ENCODE results near the gene MAPT. TPM values are rescaled to one million over a fixed set of nuclear protein-coding genes. Genes with fewer than 3 reads are reported as not detected.

The MAPT gene
- total RNA-seq, 2 experiments from 2014 or later = 1.3 to 1.4 TPM

DNA sequence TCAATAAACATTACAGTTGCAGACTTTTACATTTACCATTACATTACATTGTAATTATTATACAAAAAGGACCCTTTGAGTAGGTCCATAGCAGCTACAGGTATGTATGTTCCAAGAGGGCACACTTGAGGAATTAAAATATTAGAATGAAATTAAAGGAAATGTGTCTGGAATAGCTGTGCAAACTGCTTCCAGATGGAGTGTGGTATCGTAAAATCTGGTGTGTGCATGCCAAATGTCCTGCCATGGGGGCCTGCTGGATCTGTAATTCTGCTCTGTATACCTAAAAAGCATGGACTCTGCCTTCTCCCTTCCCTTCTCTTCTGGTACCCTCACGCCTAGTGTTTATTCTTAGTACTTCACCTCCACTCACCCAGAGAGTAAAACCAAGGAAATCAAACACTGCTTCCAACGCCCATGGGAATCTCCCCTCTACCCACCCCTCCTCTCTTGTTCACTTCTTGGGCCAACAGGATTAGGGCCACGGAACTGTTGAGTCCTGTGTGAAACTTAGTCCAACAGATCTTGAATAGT is 143.4 kb downstream of the MAPT start:
- no peak for TF ChIP-seq CTCF (IDR thresholded peaks at IDR 0.05)
- ChIA-PET POLR2A (interaction anchor here (1.1 kb wide), 1 partner anchor 118 kb away, joined by 3 read pairs; no protein-coding TSS in a partner anchor), CTCF (interaction anchor here (0.7 to 3.5 kb wide), 4 partner anchors 13 to 175 kb away, joined by 3 to 20 read pairs (median 6); partner anchors contain the start of gene KANSL1)
- Mint-ChIP-seq H3K9me3 (no peaks in the 10 kb centered on the region), H3K4me1 (ENCODE audit: low read depth) (peaks cover 15% of the 10 kb centered on the region), H3K27ac (peak overlapping the region; percentile 19), H3K36me3 (ENCODE audit: low read depth) (peaks cover 48% of the 10 kb centered on the region), H3K4me3 (no peak overlapping the region), H3K27me3 (no peaks in the 10 kb centered on the region)
- ATAC-seq (no peak), DNase-seq (no peak)
- intact Hi-C loops (cut with micrococcal nuclease) = no loop called here

GRCh38 chr17:46038414-46038813 is 144.1 kb downstream of the MAPT start:
- ATAC-seq (no peak), DNase-seq (no peak)
- Mint-ChIP-seq H3K27ac (peak overlapping the region; percentile 19), H3K27me3 (no peaks in the 10 kb centered on the region), H3K4me3 (no peak overlapping the region), H3K36me3 (ENCODE audit: low read depth) (peaks cover 44% of the 10 kb centered on the region), H3K4me1 (ENCODE audit: low read depth) (peaks cover 16% of the 10 kb centered on the region), H3K9me3 (no peaks in the 10 kb centered on the region)
- no peak for TF ChIP-seq CTCF (IDR thresholded peaks at IDR 0.05)
- CTCF ChIA-PET = interaction anchor here (0.7 to 3.5 kb wide), 4 partner anchors 13 to 174 kb away, joined by 4 to 20 read pairs (median 6); partner anchors contain the start of gene KANSL1
- intact Hi-C loops (cut with micrococcal nuclease) = no loop called here
- POLR2A ChIA-PET = no interaction called here

DNA sequence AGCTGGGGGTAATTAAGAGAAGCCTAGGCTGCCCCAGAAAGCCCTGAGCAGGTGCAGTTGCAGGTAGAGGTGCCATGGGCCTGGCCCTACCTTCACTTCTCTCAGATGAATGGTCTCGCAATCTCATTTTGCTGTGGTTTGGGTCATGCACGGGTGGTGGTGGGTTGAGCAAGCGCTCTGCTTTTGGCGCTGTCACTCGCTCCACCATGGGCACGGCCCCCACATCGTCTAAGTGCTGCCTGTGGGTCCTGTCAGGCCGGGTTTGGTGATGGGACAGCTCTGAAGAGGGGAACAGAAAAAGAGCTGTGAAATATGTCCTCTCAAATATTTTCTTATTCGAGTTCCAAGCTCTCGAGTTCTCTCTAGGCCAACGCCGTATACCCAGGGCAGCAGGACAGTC is 144.6 kb downstream of the MAPT start:
- no peaks in the 10 kb centered on the region for H3K9me3 Mint-ChIP-seq
- no peak for DNase-seq
- H3K4me3 Mint-ChIP-seq = no peak overlapping the region
- intact Hi-C loops (cut with micrococcal nuclease) = no loop called here
- no peak overlapping the region for H3K27ac Mint-ChIP-seq
- ChIA-PET POLR2A (no interaction called here), CTCF (interaction anchor here (1.2 to 3.5 kb wide), 4 partner anchors 12 to 248 kb away, joined by 3 to 20 read pairs (median 6); no protein-coding TSS in a partner anchor)
- peaks cover 20% of the 10 kb centered on the region for H3K4me1 Mint-ChIP-seq (ENCODE audit: low read depth)
- no peak for ATAC-seq
- TF ChIP-seq CTCF (IDR thresholded peaks at IDR 0.05) = no peak
- no peaks in the 10 kb centered on the region for H3K27me3 Mint-ChIP-seq
- H3K36me3 Mint-ChIP-seq (ENCODE audit: low read depth) = peaks cover 46% of the 10 kb centered on the region

DNA sequence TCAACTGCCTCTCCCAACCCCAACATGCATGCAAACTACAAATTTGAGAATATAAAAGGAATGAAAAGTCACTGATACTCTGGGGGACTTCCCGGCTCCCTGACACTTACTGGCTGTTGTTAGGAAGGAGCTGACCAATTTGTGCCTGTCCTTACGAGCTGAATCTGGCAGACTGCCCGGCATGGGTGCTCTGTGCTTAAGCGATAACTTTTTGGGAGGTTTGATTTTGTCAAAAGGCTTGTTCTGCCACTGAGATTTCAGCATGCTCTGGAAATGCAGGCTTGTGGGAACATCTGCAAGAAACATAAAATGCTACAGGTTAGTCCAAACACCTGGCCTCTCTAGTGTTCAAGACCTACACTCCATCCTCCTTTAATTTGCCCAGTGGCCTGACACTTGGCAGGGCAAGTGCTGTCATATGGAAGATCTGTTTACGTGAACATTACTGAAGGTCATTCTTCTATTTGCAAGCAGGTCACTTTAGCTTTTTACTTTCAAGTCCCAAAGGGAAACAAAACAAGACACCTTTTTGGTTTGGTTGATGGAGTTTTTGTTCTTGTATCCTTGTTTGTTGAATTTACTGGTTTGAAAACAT is 145.3 kb downstream of the MAPT start:
- Mint-ChIP-seq H3K4me3 (no peak overlapping the region), H3K27me3 (no peaks in the 10 kb centered on the region), H3K36me3 (ENCODE audit: low read depth) (peaks cover 49% of the 10 kb centered on the region)

More for the DNA sequence above, 145.3 kb downstream of the MAPT start:
- no peak for TF ChIP-seq CTCF (IDR thresholded peaks at IDR 0.05)
- POLR2A ChIA-PET = interaction anchor here (1.4 kb wide), 1 partner anchor 17 kb away, joined by 4 read pairs; no protein-coding TSS in a partner anchor
- DNase-seq = no peak
- Mint-ChIP-seq H3K9me3 (no peaks in the 10 kb centered on the region), H3K27ac (peak overlapping the region; percentile 14), H3K4me1 (ENCODE audit: low read depth) (peaks cover 25% of the 10 kb centered on the region)
- intact Hi-C loops (cut with micrococcal nuclease) = loop anchor here (10.0 kb wide), 1 partner anchor 55 kb away; no protein-coding TSS in a partner anchor
- CTCF ChIA-PET = interaction anchor here (0.9 to 3.5 kb wide), 5 partner anchors 23 to 247 kb away, joined by 3 to 20 read pairs (median 3); no protein-coding TSS in a partner anchor
- no peak for ATAC-seq

Measured in activated CD8-positive, alpha-beta T cell treated with anti-CD3 and anti-CD28 coated beads for 36 hours (primary cell).